Measurements from ENCODE around the gene LEFTY1.

LEFTY1 gene

DNA sequence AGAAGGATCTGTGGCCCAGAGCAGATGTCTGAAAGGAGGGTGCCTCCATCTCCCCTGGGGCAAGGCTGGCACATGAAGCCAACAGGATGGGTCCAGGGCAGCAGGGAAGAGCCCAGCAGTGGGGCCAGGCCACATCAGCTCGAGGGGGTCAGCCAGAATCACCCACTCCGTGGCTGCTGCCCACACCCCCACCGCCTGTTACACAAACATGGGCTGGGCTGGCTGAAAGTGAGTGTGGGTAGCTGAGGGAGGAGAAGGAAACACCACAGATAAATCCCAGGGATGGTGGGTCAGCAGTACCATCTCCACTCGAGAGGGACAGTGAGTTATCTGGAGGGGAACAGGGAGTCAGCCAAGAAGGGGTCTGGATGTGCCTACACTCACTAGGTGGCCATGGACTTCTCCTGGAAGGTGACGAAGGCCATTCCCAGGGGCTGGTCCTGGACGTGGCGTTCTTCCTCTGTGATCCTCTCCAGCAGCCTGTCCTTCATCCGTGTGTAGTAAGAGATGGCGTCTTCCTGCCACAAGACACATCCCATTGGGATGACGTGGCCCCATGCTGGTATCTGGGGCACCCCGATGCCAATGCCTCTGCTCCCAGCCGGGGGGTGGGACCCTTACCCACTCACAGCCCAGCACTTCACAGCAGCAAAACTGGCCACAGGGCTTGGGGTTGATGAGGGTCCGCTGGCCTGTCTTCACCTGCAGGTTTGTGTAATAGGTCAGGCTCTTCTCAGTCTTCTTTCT, 26.9 kb downstream of the LEFTY1 start:
- TF ChIP-seq, protein P1, sequence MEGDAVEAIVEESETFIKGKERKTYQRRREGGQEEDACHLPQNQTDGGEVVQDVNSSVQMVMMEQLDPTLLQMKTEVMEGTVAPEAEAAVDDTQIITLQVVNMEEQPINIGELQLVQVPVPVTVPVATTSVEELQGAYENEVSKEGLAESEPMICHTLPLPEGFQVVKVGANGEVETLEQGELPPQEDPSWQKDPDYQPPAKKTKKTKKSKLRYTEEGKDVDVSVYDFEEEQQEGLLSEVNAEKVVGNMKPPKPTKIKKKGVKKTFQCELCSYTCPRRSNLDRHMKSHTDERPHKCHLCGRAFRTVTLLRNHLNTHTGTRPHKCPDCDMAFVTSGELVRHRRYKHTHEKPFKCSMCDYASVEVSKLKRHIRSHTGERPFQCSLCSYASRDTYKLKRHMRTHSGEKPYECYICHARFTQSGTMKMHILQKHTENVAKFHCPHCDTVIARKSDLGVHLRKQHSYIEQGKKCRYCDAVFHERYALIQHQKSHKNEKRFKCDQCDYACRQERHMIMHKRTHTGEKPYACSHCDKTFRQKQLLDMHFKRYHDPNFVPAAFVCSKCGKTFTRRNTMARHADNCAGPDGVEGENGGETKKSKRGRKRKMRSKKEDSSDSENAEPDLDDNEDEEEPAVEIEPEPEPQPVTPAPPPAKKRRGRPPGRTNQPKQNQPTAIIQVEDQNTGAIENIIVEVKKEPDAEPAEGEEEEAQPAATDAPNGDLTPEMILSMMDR (conservative IDR thresholded peaks at IDR 0.05; ENCODE audit: low read depth, low read length), result no peak
- no peak overlapping the region for H3K4me3 ChIP-seq (ENCODE audit: low read length)
- DNase-seq (ENCODE audit: low read depth), result no peak

DNA sequence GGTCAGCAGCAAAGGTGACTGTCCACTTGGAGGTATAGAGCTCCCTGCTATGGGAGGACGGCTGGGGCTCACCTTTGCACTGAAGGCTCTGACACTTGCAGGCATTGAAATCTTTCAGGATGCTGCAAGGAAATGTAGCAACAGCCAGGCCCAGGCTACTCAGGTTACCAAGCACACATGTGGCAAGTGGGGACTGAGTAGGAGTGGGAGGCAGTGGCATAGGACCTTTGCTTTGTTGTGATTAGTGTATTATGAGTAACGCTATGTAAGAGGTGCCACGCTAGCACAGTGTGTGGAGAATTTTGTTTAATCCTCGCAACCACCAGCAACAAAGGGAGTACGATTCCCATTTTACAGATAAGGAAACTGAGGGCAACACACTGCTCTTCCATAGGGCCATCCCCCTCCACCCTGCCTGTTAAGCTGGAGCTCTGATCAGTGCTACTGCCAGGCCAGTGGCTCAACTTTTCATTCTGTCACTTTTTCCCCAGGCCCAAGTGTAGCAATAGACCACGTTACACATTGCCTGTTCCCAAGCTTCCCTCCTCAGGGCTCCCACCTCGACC, 28.0 kb downstream of the LEFTY1 start:
- TF ChIP-seq, protein P1 (conservative IDR thresholded peaks at IDR 0.05; ENCODE audit: low read depth, low read length), result no peak
- no peak for DNase-seq (ENCODE audit: low read depth)
- H3K4me3 ChIP-seq (ENCODE audit: low read length), result no peak overlapping the region

DNA sequence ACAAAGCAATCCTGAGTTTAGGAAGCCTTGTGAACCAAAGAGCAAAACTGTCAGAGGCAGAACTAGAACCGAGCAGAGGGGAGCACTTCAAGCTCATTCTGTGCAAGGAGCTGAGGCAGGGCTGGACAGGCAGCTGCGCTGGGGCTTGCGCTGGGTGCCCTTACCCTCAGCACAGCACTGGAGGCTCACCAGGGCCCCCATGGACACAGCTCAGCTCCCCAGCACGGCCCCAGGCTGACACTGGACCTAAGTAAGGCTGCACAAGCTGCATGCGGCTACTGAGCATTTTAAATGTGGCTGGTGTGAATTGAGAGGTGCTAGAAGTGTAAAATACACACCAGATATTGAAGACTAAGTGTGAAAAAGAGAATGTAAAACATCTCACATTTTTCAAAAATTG, 28.8 kb downstream of the LEFTY1 start:
- TF ChIP-seq, protein P1 (conservative IDR thresholded peaks at IDR 0.05; ENCODE audit: low read depth, low read length), result no peak
- no peak overlapping the region for H3K4me3 ChIP-seq (ENCODE audit: low read length)
- no peak for DNase-seq (ENCODE audit: low read depth)

DNA sequence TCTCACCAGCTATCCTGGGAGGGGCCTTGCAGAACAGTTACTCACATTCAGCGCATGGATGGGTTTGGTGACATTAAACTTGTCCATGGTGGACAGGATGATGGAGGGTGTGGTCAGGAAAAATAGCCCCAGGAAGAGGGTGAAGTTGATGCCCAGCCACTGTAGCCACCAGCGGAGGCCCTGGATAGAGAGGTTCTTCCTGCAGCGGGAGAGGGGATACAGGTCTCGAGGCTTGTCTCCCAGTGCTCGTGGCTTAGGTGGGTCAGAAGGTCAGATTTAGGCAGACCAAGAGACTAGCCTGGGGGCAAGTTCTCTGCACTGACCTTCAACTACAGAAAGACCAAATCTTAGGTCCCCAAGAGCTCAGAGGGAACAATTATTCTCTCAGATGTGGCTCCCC, 29.8 kb downstream of the LEFTY1 start:
- no peak overlapping the region for H3K4me3 ChIP-seq (ENCODE audit: low read length)
- DNase-seq (ENCODE audit: low read depth), result no peak
- TF ChIP-seq, protein P1 (conservative IDR thresholded peaks at IDR 0.05; ENCODE audit: low read depth, low read length), result no peak

DNA sequence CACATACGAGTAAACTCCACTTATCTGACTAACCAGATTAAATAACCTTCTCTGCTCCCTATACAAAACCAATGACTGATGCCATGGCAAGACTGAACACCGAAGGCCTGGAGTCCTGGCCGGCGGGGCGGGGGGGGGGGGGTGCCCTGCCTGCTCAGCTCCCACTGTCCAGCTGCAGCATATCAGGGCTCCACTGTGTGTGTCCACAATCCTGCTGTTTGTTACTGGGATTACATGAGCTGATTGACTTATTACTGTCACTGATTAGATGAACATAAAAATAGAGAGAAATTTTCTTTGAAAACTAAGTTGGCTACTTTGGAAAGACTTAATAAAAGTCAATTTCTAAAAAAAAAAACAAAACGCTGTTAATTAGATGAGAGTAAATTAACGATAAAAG, 31.7 kb downstream of the LEFTY1 start:
- no peak for DNase-seq (ENCODE audit: low read depth)
- TF ChIP-seq, protein P1 (conservative IDR thresholded peaks at IDR 0.05; ENCODE audit: low read depth, low read length), result no peak
- H3K4me3 ChIP-seq (ENCODE audit: low read length), result no peak overlapping the region

DNA sequence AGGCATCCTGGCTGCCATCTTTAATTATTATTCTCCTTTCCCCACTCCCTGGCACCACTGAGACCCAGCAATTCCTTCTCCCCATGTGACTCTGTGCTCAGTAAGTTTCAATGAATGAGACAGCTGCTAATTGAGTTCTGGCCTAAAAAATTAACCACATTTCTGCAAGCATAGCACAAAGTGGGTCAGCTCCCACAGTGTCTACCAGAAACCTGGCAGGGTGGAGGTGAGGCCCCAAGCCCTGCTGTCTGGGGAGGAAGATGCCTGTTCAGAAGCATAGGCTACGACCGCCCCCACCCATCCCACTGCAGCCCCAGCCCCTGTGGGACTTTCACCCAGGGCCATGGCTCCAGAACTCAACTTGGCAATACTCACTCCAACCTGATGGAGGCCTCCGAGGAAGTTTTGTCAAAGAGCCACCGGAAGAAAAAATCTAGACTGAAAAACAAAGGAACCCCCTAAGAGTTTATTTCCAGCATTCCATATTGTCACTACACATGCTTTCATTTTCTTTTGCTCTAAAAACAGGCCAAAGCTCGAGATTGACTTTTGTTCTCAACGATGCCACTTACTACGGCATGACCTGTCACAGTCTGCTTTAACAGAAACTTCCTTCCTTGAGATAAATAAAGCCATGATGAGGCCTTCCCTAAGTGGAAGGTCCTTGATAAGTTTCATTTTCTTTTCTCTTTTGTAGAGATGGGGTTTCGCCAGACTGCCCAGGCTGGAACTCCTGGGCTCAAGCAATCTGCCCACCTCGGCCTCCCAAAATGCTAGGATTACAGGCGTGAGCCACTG, 33.2 kb downstream of the LEFTY1 start:
- TF ChIP-seq, protein P1 (conservative IDR thresholded peaks at IDR 0.05; ENCODE audit: low read depth, low read length), result no peak
- H3K4me3 ChIP-seq (ENCODE audit: low read length), result no peak overlapping the region
- no peak for DNase-seq (ENCODE audit: low read depth)
